Measurements from ENCODE around the gene ARFGAP1. TPM values are rescaled to one million over a fixed set of nuclear protein-coding genes. Genes with fewer than 3 reads are reported as not detected.

ARFGAP1 gene
- polyA plus RNA-seq, 1 experiment, result 76.5 TPM

DNA sequence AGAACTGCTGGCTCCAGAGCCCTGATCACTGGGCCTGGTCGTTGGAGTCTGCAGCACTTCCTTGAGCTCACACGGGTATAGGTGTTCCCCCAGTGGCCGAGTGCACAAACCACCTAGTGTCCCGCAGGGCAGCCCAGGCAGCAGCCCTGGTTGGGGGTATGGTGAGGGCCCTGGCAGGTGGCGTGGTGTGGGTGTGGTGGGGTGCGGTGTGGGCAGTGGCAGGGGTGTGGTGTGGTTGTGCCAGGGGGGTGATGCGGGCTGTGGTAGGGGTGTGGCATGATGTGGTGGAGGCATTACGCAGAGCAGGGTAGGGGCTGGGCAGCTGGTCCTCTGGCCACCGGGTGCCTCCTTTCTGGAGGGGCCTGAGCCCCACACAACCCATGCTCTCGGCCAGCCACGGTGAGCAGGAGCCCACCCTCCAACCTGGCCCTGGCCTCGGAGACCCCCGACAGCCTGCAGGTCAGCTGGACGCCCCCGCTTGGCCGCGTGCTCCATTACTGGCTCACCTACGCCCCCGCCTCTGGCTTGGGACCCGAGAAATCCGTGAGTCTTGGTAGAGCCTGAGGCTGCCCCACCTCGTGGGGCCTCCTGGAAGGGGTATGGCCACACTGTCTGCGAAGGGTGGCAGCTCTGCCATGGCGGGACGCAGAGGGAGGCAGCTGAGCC lies 40.9 kb downstream of the ARFGAP1 start:
- CTCF ChIA-PET, result interaction anchor here (1.2 kb wide), 1 partner anchor 90 kb away, joined by 3 read pairs; no protein-coding TSS in a partner anchor
- Histone ChIP-seq H3K27me3 (ENCODE audit: control insufficient read depth, insufficient read depth, low read length) (no peaks in the 10 kb centered on the region), H3K4me3 (ENCODE audit: low read depth, low read length) (no peak overlapping the region), H3K36me3 (ENCODE audit: control insufficient read depth, insufficient read depth, low read length) (no peaks in the 10 kb centered on the region)
- no peak for TF ChIP-seq CTCF (IDR thresholded peaks at IDR 0.05; ENCODE audit: insufficient read depth, low read depth, low read length)
- POLR2A ChIA-PET, result interaction anchor here (0.5 kb wide), 1 partner anchor 40 kb away, joined by 5 read pairs; no protein-coding TSS in a partner anchor
- no peak for DNase-seq (ENCODE audit: low read depth)

DNA sequence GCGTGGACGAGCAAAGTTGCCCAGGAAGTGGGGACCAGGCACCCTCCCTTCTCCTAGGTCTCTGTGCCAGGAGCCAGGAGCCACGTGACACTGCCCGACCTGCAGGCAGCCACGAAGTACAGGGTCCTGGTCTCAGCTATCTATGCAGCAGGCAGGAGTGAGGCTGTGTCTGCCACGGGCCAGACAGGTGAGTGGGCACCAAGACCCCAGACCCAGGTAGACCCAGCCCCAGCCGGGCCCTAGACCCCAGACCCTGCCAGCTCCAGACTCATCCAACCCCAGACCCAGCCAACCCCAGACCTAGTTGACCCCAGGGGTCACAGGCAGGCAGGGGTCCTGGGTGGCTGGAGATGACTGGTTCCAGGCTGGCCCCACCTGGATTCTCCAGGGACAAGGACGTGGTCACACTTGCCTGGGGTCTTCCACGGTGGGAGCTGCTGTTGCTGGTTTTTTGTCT lies 41.4 kb downstream of the ARFGAP1 start:
- no peaks in the 10 kb centered on the region for H3K36me3 ChIP-seq (ENCODE audit: control insufficient read depth, insufficient read depth, low read length)
- TF ChIP-seq CTCF (IDR thresholded peaks at IDR 0.05; ENCODE audit: insufficient read depth, low read depth, low read length), result no peak
- no peak overlapping the region for H3K4me3 ChIP-seq (ENCODE audit: low read depth, low read length)
- DNase-seq (ENCODE audit: low read depth), result no peak
- no peaks in the 10 kb centered on the region for H3K27me3 ChIP-seq (ENCODE audit: control insufficient read depth, insufficient read depth, low read length)
- ChIA-PET POLR2A (no interaction called here), CTCF (interaction anchor here (1.2 kb wide), 1 partner anchor 91 kb away, joined by 3 read pairs; no protein-coding TSS in a partner anchor)

- ChIA-PET CTCF (interaction anchor here (1.2 kb wide), 1 partner anchor 91 kb away, joined by 3 read pairs; no protein-coding TSS in a partner anchor), POLR2A (no interaction called here)
- no peak for TF ChIP-seq CTCF (IDR thresholded peaks at IDR 0.05; ENCODE audit: insufficient read depth, low read depth, low read length)
- Histone ChIP-seq H3K27me3 (ENCODE audit: control insufficient read depth, insufficient read depth, low read length) (no peaks in the 10 kb centered on the region), H3K36me3 (ENCODE audit: control insufficient read depth, insufficient read depth, low read length) (no peaks in the 10 kb centered on the region), H3K4me3 (ENCODE audit: low read depth, low read length) (no peak overlapping the region)
- DNase-seq (ENCODE audit: low read depth), result no peak
Observed at GRCh38 chr20:63314566-63315239, 42.1 kb downstream of the ARFGAP1 start.

- ChIA-PET POLR2A (no interaction called here), CTCF (interaction anchor here (1.1 kb wide), 1 partner anchor 260 kb away, joined by 3 read pairs; no protein-coding TSS in a partner anchor)
- H3K4me3 ChIP-seq (ENCODE audit: low read depth, low read length), result no peak overlapping the region
- no peak for DNase-seq (ENCODE audit: low read depth)
- H3K36me3 ChIP-seq (ENCODE audit: control insufficient read depth, insufficient read depth, low read length), result no peaks in the 10 kb centered on the region
- no peak for TF ChIP-seq CTCF (IDR thresholded peaks at IDR 0.05; ENCODE audit: insufficient read depth, low read depth, low read length)
- no peaks in the 10 kb centered on the region for H3K27me3 ChIP-seq (ENCODE audit: control insufficient read depth, insufficient read depth, low read length)
Observed at GRCh38 chr20:63315240-63315689, 42.7 kb downstream of the ARFGAP1 start.

Measured in BJ (cell line).